NCI-H2196 (cell line): ENCODE results near the gene ADM2.
A peak's percentile ranks its signal among the peaks of the same experiment; 100 is the strongest.

Experiments
- DNase-seq: peaks from one replicate; lab custom pipeline; 2025; ENCODE audit not compliant: unreplicated experiment; lab: John Stamatoyannopoulos, UW

The ADM2 gene

DNA sequence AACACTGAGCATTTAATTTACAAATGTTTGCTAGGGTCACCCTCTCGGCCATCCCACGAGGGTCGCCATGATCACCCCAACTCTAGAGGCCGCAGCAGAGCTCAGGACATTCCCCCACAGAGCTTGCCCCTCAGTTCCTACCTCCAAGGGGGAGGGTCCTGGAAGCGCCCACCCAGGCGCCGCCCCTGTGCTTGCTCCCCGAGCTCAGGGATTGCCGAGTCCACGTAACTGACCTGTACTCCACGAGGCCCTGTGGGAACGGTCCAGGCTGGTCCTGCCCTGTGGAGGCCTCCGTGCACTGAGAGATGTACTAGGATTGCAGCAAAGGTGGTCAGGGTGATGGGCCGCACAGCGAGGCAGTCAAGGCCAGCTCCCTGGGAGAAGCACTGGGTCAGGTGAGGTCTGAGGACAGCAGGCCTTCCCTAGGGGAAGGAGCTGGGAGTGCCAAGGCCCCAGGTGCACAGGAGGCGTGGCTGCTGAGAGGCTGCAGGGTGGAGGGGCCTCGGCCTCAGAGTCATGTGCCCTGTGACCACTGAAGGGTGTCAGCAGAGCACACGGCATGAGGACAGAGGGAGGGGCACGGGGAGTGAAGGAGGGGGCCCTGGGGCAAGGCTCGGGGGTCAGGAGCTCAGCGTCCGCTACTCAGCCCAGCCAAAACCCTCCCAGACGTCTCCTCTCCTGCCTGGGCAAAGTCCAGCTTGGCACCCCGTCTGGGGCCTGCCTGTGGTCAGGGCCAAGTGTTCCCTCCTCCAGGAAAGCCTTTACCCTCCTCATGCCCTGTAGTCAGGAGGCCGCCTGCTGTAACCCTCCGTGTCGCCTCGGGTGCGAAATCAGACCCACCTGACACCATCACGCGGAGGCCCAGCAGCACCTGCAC lies 2.9 kb downstream of the ADM2 start:
- DNase-seq = peak; percentile 48

GRCh38 chr22:50485221-50486131 lies 4.1 kb downstream of the ADM2 start:
- no peak for DNase-seq

DNA sequence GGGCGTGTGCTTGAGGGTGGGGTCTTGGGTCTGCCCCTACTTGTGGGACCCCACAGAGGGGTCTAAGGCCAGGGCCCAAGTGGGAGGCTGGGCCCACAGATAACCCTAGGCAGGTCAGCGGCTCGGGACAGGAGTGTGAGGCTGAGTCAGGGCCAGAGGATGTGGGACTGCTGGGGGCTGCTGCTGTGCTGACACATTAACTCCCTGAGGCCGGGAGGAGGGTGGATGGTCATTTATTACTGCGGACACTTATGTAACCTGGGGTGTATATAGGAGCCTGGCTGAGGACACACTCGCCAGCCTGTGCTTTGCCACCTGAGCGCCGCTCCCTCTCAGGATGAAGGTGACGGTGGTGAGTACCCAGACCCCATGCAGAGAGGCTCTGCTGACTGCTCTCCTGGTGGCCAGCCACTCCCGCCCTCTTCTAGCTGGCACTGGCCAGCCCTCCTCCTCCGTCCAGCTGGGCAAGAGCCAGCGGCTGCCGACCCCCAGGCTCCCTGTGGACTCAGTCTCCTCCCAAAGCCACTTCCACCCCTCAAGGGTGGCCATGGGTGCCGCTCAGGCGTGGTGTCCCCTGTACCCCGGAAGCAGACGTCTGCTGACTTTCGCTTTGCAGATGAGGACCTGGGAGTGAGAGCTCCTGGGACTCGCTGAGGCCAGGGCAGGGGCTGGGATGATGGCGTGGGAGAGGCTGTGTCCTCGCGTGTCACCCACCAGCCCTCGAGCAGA lies 5.4 kb downstream of the ADM2 start, which contains the start of gene MIOX:
MIOX (plus strand) TSS at position 299 of the 729 bp plus-strand sequence; CDS start at position 338, 39 bp downstream.
- no peak for DNase-seq

- no peak for DNase-seq
These were observed 6.1 kb downstream of the ADM2 start for GRCh38 chr22:50487290-50488005.

- DNase-seq = no peak
These were observed 6.8 kb downstream of the ADM2 start for GRCh38 chr22:50488006-50488677.

DNA sequence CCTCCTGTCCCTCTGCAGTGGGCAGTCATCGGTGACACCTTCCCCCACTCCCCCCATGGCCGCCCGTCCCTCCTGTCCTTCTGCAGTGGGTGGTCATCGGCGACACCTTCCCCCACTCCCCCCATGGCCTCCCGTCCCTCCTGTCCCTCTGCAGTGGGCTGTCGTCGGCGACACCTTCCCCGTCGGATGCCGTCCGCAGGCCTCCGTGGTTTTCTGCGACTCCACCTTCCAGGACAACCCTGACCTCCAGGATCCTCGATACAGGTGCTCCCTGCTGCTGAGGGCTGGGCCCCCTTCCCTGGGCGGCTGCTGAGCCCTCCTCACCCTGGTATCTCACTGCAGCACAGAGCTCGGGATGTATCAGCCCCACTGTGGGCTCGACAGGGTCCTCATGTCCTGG lies 7.5 kb downstream of the ADM2 start:
- no peak for DNase-seq

DNA sequence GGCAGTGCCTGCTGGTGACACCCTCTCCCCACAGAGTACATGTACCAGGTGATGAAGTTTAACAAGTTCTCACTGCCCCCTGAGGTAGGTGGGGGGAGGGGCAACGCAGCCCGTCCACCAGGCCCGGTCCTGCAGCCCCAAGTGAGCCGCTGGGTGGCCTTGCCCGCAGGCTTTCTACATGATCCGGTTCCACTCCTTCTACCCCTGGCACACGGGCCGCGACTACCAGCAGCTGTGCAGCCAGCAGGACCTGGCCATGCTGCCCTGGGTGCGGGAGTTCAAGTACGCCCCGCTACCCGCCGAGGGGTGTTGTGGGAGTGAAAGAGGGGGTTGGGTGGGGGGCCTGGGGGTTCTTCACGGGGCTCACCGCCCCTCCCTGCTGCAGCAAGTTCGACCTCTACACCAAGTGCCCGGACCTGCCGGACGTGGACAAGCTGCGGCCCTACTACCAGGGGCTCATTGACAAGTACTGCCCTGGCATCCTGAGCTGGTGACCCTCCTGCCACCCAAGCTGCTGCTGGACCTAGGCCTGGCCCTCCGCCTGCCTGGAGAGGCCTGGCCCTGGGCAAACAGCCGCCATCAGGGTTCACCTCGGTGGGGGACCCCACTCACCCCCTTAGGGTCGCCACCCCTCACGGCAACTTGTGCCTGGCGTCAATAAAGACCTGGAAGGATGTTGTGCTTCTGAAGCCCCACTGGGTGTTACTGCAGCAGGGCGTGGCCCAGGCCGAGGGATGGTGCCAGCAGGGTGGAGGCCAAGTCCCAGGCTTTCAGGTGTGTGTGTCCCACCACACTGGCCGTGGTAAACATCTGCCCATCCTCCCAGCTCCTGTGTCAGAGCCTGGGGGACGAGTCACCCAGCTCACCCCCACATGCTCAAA lies 8.3 kb downstream of the ADM2 start:
- DNase-seq = no peak

- no peak for DNase-seq
These were observed 9.4 kb downstream of the ADM2 start for GRCh38 chr22:50490531-50491308.

GRCh38 chr22:50497093-50497492 lies 15.8 kb downstream of the ADM2 start:
- DNase-seq = no peak

- peak; percentile 61 for DNase-seq
These were observed 17.1 kb downstream of the ADM2 start for GRCh38 chr22:50498322-50498890.

- DNase-seq = no peak
These were observed 19.1 kb downstream of the ADM2 start for GRCh38 chr22:50500452-50500851.

GRCh38 chr22:50502096-50502495 lies 20.8 kb downstream of the ADM2 start:
- no peak for DNase-seq

- no peak for DNase-seq
These were observed 21.5 kb downstream of the ADM2 start for GRCh38 chr22:50502628-50503474.

GRCh38 chr22:50503475-50504145 lies 22.3 kb downstream of the ADM2 start:
- DNase-seq = no peak

GRCh38 chr22:50504369-50505211 lies 23.2 kb downstream of the ADM2 start:
- DNase-seq = no peak
